OCI-LY1 (cell line): ENCODE results near the gene KIN.

Experiments
- CTCF ChIP-seq: fragments of 200-600 bp; sonication (generic), shearing (Covaris generic); IDR thresholded peaks from 2 replicates; pipeline ENCODE4 v1.5.1; 2017; ENCODE audit warnings: mild to moderate bottlenecking, antibody characterized with exemption, low read length, moderate library complexity, mixed read lengths
- EZH2 ChIP-seq: fragments of 200-600 bp; sonication (generic), shearing (Covaris generic); IDR thresholded peaks from 2 replicates; pipeline ENCODE4 v1.8.0; 2017; ENCODE audit warnings: borderline replicate concordance, mixed run types, mild to moderate bottlenecking, antibody characterized with exemption, low read length, moderate library complexity, mixed read lengths

- TF ChIP-seq CTCF (no peak), EZH2 (no peak)
Measured at GRCh38 chr10:7738536-7739407, 49.0 kb downstream of the KIN start.
